GM04504 (cell line): ENCODE measurements around the gene FHIT.
A peak's percentile ranks its signal among the peaks of the same experiment; 100 is the strongest.

ENCODE experiments used
- DNase-seq: peaks from one replicate; pipeline ENCODE4 v3.0.0-alpha.2; 2012; ENCODE audit warnings: low read depth

FHIT gene

DNA sequence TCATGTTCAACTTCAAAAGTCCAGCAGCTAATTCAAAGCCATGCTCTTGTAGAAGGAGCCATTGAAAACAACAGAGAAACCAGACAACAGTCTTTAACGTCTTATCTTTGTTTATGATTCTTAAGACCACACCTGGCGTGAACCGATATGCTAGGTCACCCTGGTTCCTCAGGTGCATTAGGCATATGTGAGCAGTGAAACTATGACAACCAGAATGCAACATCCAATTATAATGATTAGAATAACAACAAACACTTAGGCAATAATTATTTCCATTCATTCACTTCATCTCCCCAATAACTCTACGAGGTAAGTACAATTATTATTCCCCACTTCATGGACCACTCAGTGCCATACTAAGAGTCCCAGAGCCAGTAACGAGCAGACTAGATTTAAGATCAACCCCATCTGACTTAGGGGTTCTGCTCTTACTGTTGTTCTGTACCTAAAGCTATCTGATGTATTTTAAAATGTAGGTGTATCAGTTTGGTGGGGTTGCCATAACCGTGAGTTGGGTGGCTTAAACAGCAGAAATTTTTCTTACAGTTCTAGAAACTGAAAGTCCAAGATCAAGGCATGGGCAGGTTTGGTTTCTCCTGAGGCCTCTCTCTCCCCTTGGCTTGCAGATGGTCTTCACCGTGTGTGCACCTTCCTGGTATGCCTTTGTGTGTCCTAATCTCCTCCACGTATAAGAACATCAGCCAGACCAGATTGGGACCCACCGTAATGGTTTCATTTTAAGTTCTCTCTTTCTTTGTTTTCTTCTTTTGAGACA is 1203.6 kb downstream of the FHIT start:
- DNase-seq, result no peak

GRCh38 chr3:60046210-60046609 is 1205.0 kb downstream of the FHIT start:
- DNase-seq, result no peak

- DNase-seq, result no peak
Observed at GRCh38 chr3:60045686-60046085, 1205.6 kb downstream of the FHIT start.

GRCh38 chr3:60036803-60037202 is 1214.4 kb downstream of the FHIT start:
- no peak for DNase-seq

DNA sequence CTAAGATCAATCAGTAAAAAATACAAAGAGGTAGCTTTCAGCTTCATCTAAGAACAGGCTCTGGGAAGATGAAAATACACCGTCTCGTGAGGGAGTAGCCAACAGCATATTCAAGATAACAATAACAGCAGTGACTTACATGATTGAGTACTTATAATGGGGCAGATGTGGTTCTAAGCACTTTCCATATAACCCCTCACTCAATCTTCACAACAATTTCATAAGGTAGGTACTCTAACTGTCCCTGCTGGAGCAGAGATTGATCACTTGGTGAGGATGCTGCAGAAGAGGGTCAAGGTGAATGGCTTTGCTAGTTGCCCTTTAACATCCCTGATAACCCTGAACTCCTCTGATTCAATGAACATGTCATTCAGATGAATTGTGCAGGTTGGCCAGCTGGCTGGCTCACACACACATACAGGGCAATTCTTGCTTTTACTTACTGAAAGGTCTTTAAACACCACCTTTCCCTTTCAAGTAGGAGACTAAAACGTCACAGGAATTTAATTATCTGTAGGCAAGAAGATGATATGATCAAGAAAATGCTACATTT is 1217.3 kb downstream of the FHIT start:
- no peak for DNase-seq

- no peak for DNase-seq
Observed at GRCh38 chr3:60030982-60031381, 1220.3 kb downstream of the FHIT start.

- no peak for DNase-seq
Observed at GRCh38 chr3:60028233-60028632, 1223.0 kb downstream of the FHIT start.

- DNase-seq, result no peak
Observed at GRCh38 chr3:60027335-60027734, 1223.9 kb downstream of the FHIT start.

- DNase-seq, result peak; percentile 76
Observed at GRCh38 chr3:60025096-60026050, 1225.9 kb downstream of the FHIT start.

DNA sequence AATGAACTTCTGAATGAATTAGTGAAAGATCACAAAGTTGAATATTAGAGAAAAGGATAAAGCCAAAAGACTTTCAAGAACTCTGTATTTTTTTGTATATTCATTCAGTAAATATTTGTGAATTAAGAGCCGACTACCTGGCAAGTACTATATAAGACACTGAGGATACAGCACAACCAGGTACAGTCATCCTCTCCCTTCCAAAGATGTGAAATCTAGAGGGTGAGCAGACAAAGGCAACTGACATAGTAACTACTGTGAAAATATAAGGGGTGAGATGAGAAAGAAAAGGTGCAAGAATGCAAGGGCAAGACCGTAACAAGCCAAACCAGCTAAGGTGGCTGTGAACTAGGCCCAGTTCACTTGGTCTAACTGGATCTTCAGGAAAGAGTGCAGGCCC is 1226.9 kb downstream of the FHIT start:
- DNase-seq, result no peak

- DNase-seq, result no peak
Observed at GRCh38 chr3:60023189-60023588, 1228.1 kb downstream of the FHIT start.

- peak; percentile 11 for DNase-seq
Observed at GRCh38 chr3:60017631-60018030, 1233.6 kb downstream of the FHIT start.

DNA sequence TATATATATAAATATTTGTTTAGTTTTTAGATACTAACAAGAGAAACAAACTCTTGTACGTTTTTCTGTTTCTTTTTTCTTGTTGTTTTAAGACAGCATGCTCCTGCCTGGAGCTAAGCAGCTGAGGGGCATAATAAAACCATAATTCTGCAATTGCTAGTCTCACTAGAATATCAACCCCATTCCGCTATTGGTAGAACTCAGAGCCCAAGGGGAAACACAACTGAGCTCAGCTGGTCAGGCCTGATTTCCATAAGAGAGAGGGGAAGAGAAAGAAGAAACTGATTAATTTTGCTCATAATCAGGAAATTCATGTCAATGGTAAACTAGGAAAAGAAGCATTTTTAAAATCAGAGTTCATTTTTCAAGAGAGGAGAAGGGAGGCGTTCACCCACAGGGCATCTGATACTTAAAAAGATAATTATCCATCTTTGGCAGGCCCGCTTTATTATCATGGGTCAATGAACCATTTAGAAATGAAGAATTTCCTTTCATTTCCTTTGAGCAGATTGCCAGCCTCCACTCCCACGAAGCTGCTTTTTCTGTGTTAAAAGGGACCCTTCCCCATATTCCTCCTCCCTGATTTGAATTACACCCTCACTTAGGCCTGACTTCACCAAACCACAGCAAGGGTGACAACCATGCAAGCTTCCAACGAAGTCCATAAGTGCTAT is 1236.1 kb downstream of the FHIT start:
- no peak for DNase-seq

GRCh38 chr3:60013241-60013640 is 1238.0 kb downstream of the FHIT start:
- no peak for DNase-seq

- DNase-seq, result no peak
Observed at GRCh38 chr3:60011218-60011617, 1240.0 kb downstream of the FHIT start.

DNA sequence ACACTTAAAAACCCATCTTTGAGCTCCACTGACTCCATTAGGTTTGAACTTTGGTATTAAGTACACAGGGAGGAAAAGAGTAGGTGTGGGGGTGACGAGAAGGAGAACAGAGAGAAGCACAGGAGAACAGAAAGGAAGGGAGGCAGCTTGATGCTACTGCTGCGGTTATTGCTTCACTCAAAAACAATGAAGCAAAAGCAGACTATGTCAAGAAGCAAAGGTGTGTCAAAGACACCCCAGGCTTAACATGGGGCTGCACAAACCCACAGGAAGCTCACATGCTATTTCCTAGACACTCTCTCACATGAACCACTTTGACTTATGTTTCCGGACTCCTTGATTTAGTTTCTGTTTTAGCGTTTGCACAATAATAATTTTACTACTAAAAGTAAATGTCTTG is 1240.5 kb downstream of the FHIT start:
- no peak for DNase-seq

GRCh38 chr3:60009931-60010478 is 1241.2 kb downstream of the FHIT start:
- no peak for DNase-seq

DNA sequence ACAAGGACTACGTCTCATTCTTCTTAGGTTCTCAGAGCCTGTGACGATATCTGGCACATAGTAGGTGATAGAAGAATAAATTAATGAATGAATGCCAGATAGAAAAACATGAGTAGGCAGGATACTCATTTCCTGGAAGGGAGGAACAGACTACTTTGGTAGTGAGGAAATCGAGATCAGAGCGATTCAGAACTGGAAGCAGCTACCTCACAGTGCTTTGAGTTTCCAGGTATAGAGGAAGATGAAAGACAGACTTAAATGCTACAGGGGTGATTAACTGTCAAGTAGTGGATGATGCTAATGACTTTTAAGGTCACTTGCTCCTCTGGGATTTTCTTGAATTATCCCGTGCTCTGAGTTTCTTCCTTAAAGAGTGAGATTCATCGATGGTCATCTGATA is 1249.9 kb downstream of the FHIT start:
- DNase-seq, result no peak

DNA sequence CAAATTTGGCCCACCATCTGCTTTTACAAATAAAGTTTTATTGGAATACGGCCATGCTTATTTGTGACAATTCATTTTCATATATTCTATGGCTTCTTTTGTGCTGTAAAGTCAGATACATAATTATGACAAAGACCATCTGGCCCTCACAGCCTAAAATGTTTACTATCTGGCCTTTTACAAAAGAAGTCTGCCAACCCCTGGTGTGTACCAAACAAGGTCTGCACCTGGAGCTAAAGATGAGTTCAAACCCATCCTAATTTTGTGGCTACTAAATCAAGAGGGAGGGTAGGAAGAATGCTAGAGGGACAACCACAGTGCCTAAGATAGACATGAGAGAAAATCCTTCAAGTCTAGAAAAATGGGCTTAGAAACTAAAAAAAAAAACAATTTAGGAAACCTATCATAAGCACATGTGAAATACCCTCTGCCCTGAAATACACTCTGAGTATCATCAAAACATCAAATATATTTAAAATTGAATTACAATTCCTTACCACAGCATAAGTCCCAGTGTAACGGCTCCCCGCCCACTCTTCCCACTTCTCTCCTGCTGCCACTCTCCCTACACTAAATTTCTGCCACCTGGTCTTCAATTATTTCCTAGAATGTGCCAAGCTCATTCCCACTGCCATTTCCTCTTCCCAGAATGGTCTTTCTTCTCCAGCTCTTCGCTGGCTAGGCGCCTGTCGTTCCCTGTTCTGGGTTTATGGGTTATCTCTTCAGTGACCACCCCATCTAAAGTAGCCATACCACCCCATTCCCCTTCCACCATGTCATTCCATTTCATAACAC is 1250.7 kb downstream of the FHIT start:
- no peak for DNase-seq

- DNase-seq, result no peak
Observed at GRCh38 chr3:59998058-59998457, 1253.2 kb downstream of the FHIT start.

GRCh38 chr3:59997583-59997982 is 1253.7 kb downstream of the FHIT start:
- no peak for DNase-seq
